Smooth muscle cell (in vitro differentiated cells): Measurements from ENCODE around the gene SCLT1. TPM values are rescaled to one million over a fixed set of nuclear protein-coding genes. Genes with fewer than 3 reads are reported as not detected.

Experiments used
- DNase-seq: peaks from one replicate; lab custom pipeline; 2025; ENCODE audit not compliant: unreplicated experiment; lab: John Stamatoyannopoulos, UW
- H2AFZ ChIP-seq: fragments of 200-600 bp; sonication (generic); 2 replicates; pipeline ENCODE4 v1.6.0; 2016; ENCODE audit warnings: antibody characterized with exemption, low read depth, mild to moderate bottlenecking
- H3F3A ChIP-seq: fragments of 200-600 bp; sonication (generic); 2 replicates; pipeline ENCODE4 v1.6.0; 2017; ENCODE audit warnings: antibody characterized with exemption, low read depth
- H3K27ac ChIP-seq: fragments of 200-600 bp; sonication (generic); 2 replicates; pipeline ENCODE4 v1.5.1; 2016; ENCODE audit warnings: low read depth, mild to moderate bottlenecking
- H3K27me3 ChIP-seq: fragments of 200-600 bp; sonication (generic); 2 replicates; pipeline ENCODE4 v1.6.1; 2016; ENCODE audit warnings: low read depth, mild to moderate bottlenecking
- H3K36me3 ChIP-seq: fragments of 200-600 bp; sonication (generic); 2 replicates; pipeline ENCODE4 v1.5.1; 2016; ENCODE audit warnings: low read depth
- H3K4me1 ChIP-seq: fragments of 200-600 bp; sonication (generic); 2 replicates; pipeline ENCODE4 v1.5.1; 2016; ENCODE audit warnings: low read depth
- H3K4me2 ChIP-seq: fragments of 200-600 bp; sonication (generic); 2 replicates; pipeline ENCODE4 v1.6.0; 2016; ENCODE audit warnings: mild to moderate bottlenecking
- H3K4me3 ChIP-seq: fragments of 200-600 bp; sonication (generic); 2 replicates; pipeline ENCODE4 v1.5.1; 2016; ENCODE audit warnings: mild to moderate bottlenecking
- H3K79me2 ChIP-seq: fragments of 200-600 bp; sonication (generic); 2 replicates; pipeline ENCODE4 v1.6.0; 2016; ENCODE audit warnings: low read depth, mild to moderate bottlenecking
- H3K9ac ChIP-seq: fragments of 200-600 bp; sonication (generic); 2 replicates; pipeline ENCODE4 v1.6.0; 2016; ENCODE audit warnings: low read depth
- H3K9me3 ChIP-seq: fragments of 200-600 bp; sonication (generic); replicated peaks from 2 replicates; pipeline ENCODE4 v1.5.1; 2016; ENCODE audit warnings: low read depth
- H4K20me1 ChIP-seq: fragments of 200-600 bp; sonication (generic); 2 replicates; pipeline ENCODE4 v1.6.0; 2016; ENCODE audit warnings: low read depth
- WGBS: methylation state at CpG from one replicate; pipeline ENCODE4 v1.1.7; 2016; ENCODE audit warnings: low lambda C conversion rate; 5-methylcytosine and 5-hydroxymethylcytosine counted together
- polyA plus RNA-seq: library from polyadenylated mRNA; unstranded; fragments of >200 nt; fragmentation: Nextera tagmentation; extraction: Ambion mirVana; gene quantifications from 2 replicates; pipeline ENCODE4 v1.2.1, GENCODE V29; 2016
- total RNA-seq: library from RNA; depleted of rRNA; stranded (reverse); fragments of >200 nt; gene quantifications from 2 replicates; pipeline ENCODE4 v1.2.3, GENCODE V29; 2014
- TF ChIP-seq, protein P1 (sequence below): fragments of 200-600 bp; sonication (generic); IDR thresholded peaks from 2 replicates; pipeline ENCODE4 v1.5.1; 2017; ENCODE audit warnings: borderline replicate concordance, mild to moderate bottlenecking, antibody characterized with exemption; ENCODE audit not compliant: insufficient read depth, poor library complexity, severe bottlenecking

SCLT1 gene
- total and polyA plus RNA-seq, 2 experiments from 2014 or later, result 6.9 to 10.2 TPM

DNA sequence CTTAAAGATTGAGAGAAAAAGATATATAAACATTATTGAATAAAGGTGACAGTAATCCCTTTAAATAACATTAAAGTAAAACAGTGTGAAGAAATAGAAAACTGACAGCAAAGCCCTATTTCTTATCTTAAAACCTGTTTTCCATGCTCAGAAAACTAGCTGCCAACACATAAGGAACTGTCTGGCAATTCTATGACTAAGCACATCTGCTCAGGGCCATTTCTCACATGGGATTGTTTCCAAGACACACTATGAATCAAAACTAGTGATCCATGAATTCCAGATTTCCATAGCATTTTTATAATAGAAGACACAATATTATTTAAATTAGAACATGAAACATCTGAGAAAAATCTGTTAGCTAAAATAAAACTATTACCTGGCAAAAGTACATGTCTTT is 113.4 kb downstream of the SCLT1 start:
- TF ChIP-seq, protein P1, sequence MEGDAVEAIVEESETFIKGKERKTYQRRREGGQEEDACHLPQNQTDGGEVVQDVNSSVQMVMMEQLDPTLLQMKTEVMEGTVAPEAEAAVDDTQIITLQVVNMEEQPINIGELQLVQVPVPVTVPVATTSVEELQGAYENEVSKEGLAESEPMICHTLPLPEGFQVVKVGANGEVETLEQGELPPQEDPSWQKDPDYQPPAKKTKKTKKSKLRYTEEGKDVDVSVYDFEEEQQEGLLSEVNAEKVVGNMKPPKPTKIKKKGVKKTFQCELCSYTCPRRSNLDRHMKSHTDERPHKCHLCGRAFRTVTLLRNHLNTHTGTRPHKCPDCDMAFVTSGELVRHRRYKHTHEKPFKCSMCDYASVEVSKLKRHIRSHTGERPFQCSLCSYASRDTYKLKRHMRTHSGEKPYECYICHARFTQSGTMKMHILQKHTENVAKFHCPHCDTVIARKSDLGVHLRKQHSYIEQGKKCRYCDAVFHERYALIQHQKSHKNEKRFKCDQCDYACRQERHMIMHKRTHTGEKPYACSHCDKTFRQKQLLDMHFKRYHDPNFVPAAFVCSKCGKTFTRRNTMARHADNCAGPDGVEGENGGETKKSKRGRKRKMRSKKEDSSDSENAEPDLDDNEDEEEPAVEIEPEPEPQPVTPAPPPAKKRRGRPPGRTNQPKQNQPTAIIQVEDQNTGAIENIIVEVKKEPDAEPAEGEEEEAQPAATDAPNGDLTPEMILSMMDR, result no peak
- Histone ChIP-seq H3F3A (no peaks in the 10 kb centered on the region), H2AFZ (no peak overlapping the region), H4K20me1 (no peaks in the 10 kb centered on the region), H3K27ac (peak overlapping the region; percentile 36), H3K4me2 (no peak overlapping the region), H3K4me3 (no peak overlapping the region), H3K36me3 (no peaks in the 10 kb centered on the region), H3K4me1 (peaks cover 4% of the 10 kb centered on the region), H3K9me3 (no peaks in the 10 kb centered on the region), H3K27me3 (no peaks in the 10 kb centered on the region), H3K9ac (no peak overlapping the region), H3K79me2 (no peaks in the 10 kb centered on the region)
- no peak for DNase-seq

DNA sequence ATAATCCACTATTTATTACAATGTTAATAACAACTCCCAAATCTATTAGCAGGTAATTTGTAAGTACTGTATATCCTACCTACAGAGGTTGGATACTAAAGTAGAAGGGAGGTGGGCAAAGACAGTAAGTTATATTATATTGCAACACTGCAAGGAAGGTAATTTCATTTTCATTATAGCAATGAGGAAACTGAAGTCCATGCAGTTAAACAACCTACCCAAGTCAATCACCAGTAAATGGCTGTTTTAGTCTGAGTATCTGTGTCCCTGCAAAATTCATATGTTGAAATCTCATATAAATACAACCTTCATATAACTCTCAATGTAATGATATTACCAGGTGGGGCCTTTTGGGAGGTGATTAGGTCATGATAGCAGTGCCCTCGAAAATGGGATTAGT is 114.4 kb downstream of the SCLT1 start:
- no peaks in the 10 kb centered on the region for H3K79me2 ChIP-seq
- H3K27ac ChIP-seq, result no peak overlapping the region
- no peaks in the 10 kb centered on the region for H4K20me1 ChIP-seq
- no peaks in the 10 kb centered on the region for H3K36me3 ChIP-seq
- H3K4me3 ChIP-seq, result no peak overlapping the region
- no peaks in the 10 kb centered on the region for H3K27me3 ChIP-seq
- TF ChIP-seq, protein P1, result no peak
- no peak for DNase-seq
- no peak overlapping the region for H3K4me2 ChIP-seq
- H3K4me1 ChIP-seq, result peaks cover 4% of the 10 kb centered on the region
- H3K9me3 ChIP-seq, result no peaks in the 10 kb centered on the region
- no peak overlapping the region for H2AFZ ChIP-seq
- H3K9ac ChIP-seq, result no peak overlapping the region
- WGBS, result 93% methylated on average over 1 of the region's 1 CpG
- H3F3A ChIP-seq, result no peaks in the 10 kb centered on the region

DNA sequence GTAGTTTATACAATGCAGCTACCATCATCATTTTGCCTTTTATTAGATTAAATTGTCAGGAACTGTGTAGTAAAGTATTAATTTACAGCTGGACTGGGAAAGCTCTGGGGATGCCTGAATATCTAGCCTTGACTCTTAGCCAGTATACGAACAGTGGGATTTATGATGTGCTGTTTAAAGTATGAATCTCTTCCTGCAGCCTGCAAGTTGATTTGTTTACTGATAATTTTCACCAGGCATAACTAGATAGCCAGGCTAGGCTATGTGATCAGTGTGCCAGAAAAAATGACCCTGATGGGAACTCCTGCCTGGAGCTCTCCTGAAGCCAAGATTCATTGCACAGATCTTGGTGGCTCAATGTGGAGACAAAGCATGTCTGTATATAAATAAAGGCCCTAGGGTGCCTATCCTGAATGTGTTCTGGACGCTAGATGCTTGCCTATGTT is 119.2 kb downstream of the SCLT1 start:
- H3K27me3 ChIP-seq, result no peaks in the 10 kb centered on the region
- H3K27ac ChIP-seq, result no peak overlapping the region
- no peak overlapping the region for H3K9ac ChIP-seq
- 64% methylated on average over 2 of the region's 2 CpGs for WGBS
- H2AFZ ChIP-seq, result no peak overlapping the region
- no peaks in the 10 kb centered on the region for H3K4me1 ChIP-seq
- no peaks in the 10 kb centered on the region for H3K79me2 ChIP-seq
- no peaks in the 10 kb centered on the region for H3F3A ChIP-seq
- no peaks in the 10 kb centered on the region for H3K36me3 ChIP-seq
- no peak overlapping the region for H3K4me3 ChIP-seq
- no peaks in the 10 kb centered on the region for H3K9me3 ChIP-seq
- H3K4me2 ChIP-seq, result no peak overlapping the region
- H4K20me1 ChIP-seq, result no peaks in the 10 kb centered on the region
- TF ChIP-seq, protein P1, result no peak
- DNase-seq, result no peak

DNA sequence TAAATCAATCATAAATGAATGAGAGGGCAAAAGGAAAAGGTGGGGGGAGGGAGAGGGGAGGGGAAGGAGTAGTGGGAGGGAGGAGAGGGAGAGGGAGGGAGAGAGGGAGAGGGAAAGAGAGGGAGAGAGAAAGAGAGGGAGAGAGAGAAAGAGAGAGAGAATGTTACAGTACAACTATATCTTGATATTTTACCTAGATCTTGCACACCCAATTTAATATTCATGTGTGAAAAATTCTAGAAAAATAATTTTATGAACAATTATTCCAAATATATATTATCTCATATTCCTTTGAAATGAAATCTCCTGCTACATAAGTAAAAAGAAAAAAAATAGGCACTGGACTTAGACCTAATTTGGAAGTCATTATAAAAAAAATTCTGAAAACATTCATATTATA is 120.0 kb downstream of the SCLT1 start:
- Histone ChIP-seq H3K9ac (no peak overlapping the region), H2AFZ (no peak overlapping the region), H3K27ac (no peak overlapping the region), H3K79me2 (no peaks in the 10 kb centered on the region), H3K4me2 (no peak overlapping the region), H3K4me3 (no peak overlapping the region), H3K9me3 (no peaks in the 10 kb centered on the region), H4K20me1 (no peaks in the 10 kb centered on the region), H3K36me3 (no peaks in the 10 kb centered on the region), H3F3A (no peaks in the 10 kb centered on the region), H3K27me3 (no peaks in the 10 kb centered on the region), H3K4me1 (no peaks in the 10 kb centered on the region)
- TF ChIP-seq, protein P1, result no peak
- DNase-seq, result no peak
